HepG2 (cell line): Measurements from ENCODE around the gene S100A13. TPM values are rescaled to one million over a fixed set of nuclear protein-coding genes. Genes with fewer than 3 reads are reported as not detected.

Experiments
- DMAP1 ChIP-seq: IDR thresholded peaks from 2 replicates; pipeline ENCODE4 v1.6.1; 2016
- FIP1L1 ChIP-seq: fragments of 200-400 bp; formaldehyde crosslinking; IDR thresholded peaks from 2 replicates; pipeline ENCODE4 v1.6.1; 2018; ENCODE audit warnings: low read depth, mild to moderate bottlenecking, low read length, moderate library complexity, borderline replicate concordance; ENCODE audit not compliant: insufficient read depth
- GABPB1 ChIP-seq: IDR thresholded peaks from 2 replicates; pipeline ENCODE4 v1.6.1; 2016; ENCODE audit warnings: mild to moderate bottlenecking, missing genetic modification reagents, moderate library complexity, missing compliant biosample characterization
- IRF9 ChIP-seq: sonication (generic); formaldehyde crosslinking; IDR thresholded peaks from 2 replicates; pipeline ENCODE4 v1.8.0; 2022; ENCODE audit warnings: missing genetic modification reagents, mild to moderate bottlenecking, borderline replicate concordance
- MIER2 ChIP-seq: IDR thresholded peaks from 2 replicates; pipeline ENCODE4 v1.6.1; 2016; ENCODE audit warnings: missing biosample characterization, missing genetic modification reagents
- MXD4 ChIP-seq: IDR thresholded peaks from 2 replicates; pipeline ENCODE4 v1.6.1; 2016; ENCODE audit warnings: mild to moderate bottlenecking, missing biosample characterization, missing genetic modification reagents
- PAX8 ChIP-seq: sonication (generic); formaldehyde crosslinking; IDR thresholded peaks from 2 replicates; pipeline ENCODE4 v1.8.0; 2022; ENCODE audit warnings: mild to moderate bottlenecking, missing genetic modification reagents, borderline replicate concordance
- RNF219 ChIP-seq: sonication (generic); formaldehyde crosslinking; IDR thresholded peaks from 2 replicates; pipeline ENCODE4 v1.5.0; 2020; ENCODE audit warnings: mild to moderate bottlenecking, missing genetic modification reagents
- SALL2 ChIP-seq: sonication (generic); formaldehyde crosslinking; IDR thresholded peaks from 2 replicates; pipeline ENCODE4 v1.8.1; 2023; ENCODE audit warnings: mild to moderate bottlenecking, missing genetic modification reagents, inconsistent platforms
- SMYD3 ChIP-seq: sonication (generic); formaldehyde crosslinking; IDR thresholded peaks from 2 replicates; pipeline ENCODE4 v1.8.1; 2023; ENCODE audit warnings: mild to moderate bottlenecking, missing genetic modification reagents
- TAF1 ChIP-seq: sonication (generic); formaldehyde crosslinking; IDR thresholded peaks from 2 replicates; pipeline ENCODE4 v1.4.0; 2020; ENCODE audit warnings: missing genetic modification reagents
- TBX2 ChIP-seq: sonication (generic); formaldehyde crosslinking; IDR thresholded peaks from 2 replicates; pipeline ENCODE4 v1.5.0; 2020; ENCODE audit warnings: missing genetic modification reagents, mild to moderate bottlenecking, borderline replicate concordance
- TEF ChIP-seq: sonication (generic); formaldehyde crosslinking; IDR thresholded peaks from 2 replicates; pipeline ENCODE4 v1.5.0; 2020; ENCODE audit warnings: missing genetic modification reagents
- ZBED4 ChIP-seq: sonication (generic); formaldehyde crosslinking; IDR thresholded peaks from 2 replicates; pipeline ENCODE4 v1.4.0; 2020; ENCODE audit warnings: missing genetic modification reagents, borderline replicate concordance
- ZBTB2 ChIP-seq: sonication (generic); formaldehyde crosslinking; IDR thresholded peaks from 2 replicates; pipeline ENCODE4 v1.8.0; 2022; ENCODE audit warnings: low read depth, missing genetic modification reagents
- ZBTB38 ChIP-seq: sonication (generic); formaldehyde crosslinking; IDR thresholded peaks from 2 replicates; pipeline ENCODE4 v1.5.1; 2020; ENCODE audit warnings: mild to moderate bottlenecking, missing genetic modification reagents
- ZNF124 ChIP-seq: sonication (generic); formaldehyde crosslinking; IDR thresholded peaks from 2 replicates; pipeline ENCODE4 v1.4.0; 2020; ENCODE audit warnings: missing genetic modification reagents
- ZNF501 ChIP-seq: sonication (generic); formaldehyde crosslinking; IDR thresholded peaks from 2 replicates; pipeline ENCODE4 v1.5.1; 2020; ENCODE audit warnings: mild to moderate bottlenecking, moderate library complexity, missing genetic modification reagents
- ZNF510 ChIP-seq: sonication (generic); formaldehyde crosslinking; IDR thresholded peaks from 2 replicates; pipeline ENCODE4 v1.4.0; 2020; ENCODE audit warnings: low read depth, mild to moderate bottlenecking, missing genetic modification reagents
- polyA plus RNA-seq, 8 experiments: library from polyadenylated mRNA; depleted of rRNA in 3 of 8; stranded (reverse) in 7 of 8; unstranded in 1 of 8; fragments of >200 nt; fragmentation: Illumina TruSeq in 4 of 8; extraction: Trizol in 4 of 8; gene quantifications; 2 replicates each; pipeline versions ENCODE4 v1.2.1 to v1.2.3, GENCODE V29; 2011 to 2016; ENCODE audit warnings: low read depth in 4 of 8, missing spikeins in 1 of 8, mixed read lengths in 1 of 8; ENCODE audit not compliant: insufficient read depth in 1 of 8
- total RNA-seq, 5 experiments: library from RNA; depleted of rRNA; stranded (reverse); fragments of >200 nt; fragmentation: Illumina TruSeq; extraction: Trizol; gene quantifications; 2 replicates each; pipeline ENCODE4 v1.2.3, GENCODE V29; 2016; ENCODE audit warnings: low read depth in 1 of 5

S100A13 gene
- total and polyA plus RNA-seq, 2 of the 13 experiments (the other 11 are each of a cell fraction or from before 2014, with no cell fraction given) = 89.5 to 172 TPM

- TF ChIP-seq ZBTB2 (CRISPR knock-in tag) = peak; percentile 57
- TF ChIP-seq ZBED4 = peak; percentile 78
- peak; percentile 78 for TF ChIP-seq TAF1 (CRISPR knock-in tag)
- TF ChIP-seq ZNF124 (CRISPR knock-in tag) = peak; percentile 92; the same call in 1 of the 2 replicates
- peak; percentile 80; the same call in 1 of the 2 replicates for TF ChIP-seq ZBTB38 (CRISPR knock-in tag)
- TF ChIP-seq SMYD3 = no peak
- TF ChIP-seq IRF9 (CRISPR knock-in tag) = peak; percentile 82; the same call in 1 of the 2 replicates
- no peak for TF ChIP-seq TEF (CRISPR knock-in tag)
- peak; percentile 55; the same call in 1 of the 2 replicates for TF ChIP-seq MXD4
- no peak for TF ChIP-seq PAX8 (CRISPR knock-in tag)
- TF ChIP-seq GABPB1 = peak; percentile 94
- peak; percentile 65 for TF ChIP-seq DMAP1 (CRISPR knock-in tag)
- no peak for TF ChIP-seq RNF219 (CRISPR knock-in tag)
- peak; percentile 73; the same call in 1 of the 2 replicates for TF ChIP-seq SALL2
- TF ChIP-seq TBX2 (CRISPR knock-in tag) = peak; percentile 71
- 0 out of 2 replicates have a peak, but pooled peaks have one; percentile 40 for TF ChIP-seq FIP1L1
- TF ChIP-seq ZNF510 (CRISPR knock-in tag) = 0 out of 2 replicates have a peak, but pooled peaks have one; percentile 41
- TF ChIP-seq MIER2 (CRISPR knock-in tag) = 0 out of 2 replicates have a peak, but pooled peaks have one; percentile 28
- TF ChIP-seq ZNF501 (CRISPR knock-in tag) = peak; percentile 58; the same call in 1 of the 2 replicates
Observed at GRCh38 chr1:153658400-153659174, 31.3 kb upstream of the S100A13 start, which contains the start of gene SNAPIN (continued).
